Kidney (tissue), 14 donors: ENCODE results near the gene ETV6. TPM values are rescaled to one million over a fixed set of nuclear protein-coding genes. Genes with fewer than 3 reads are reported as not detected.

Source experiments
- DNase-seq, 5 donors: peaks; one replicate each; pipeline ENCODE4 v3.0.0-alpha.2; 2013 to 2020
- FAIRE-seq: peaks from 2 replicates; lab custom pipeline; 2012; peaks lifted over from hg19 to GRCh38; lab: Jason Lieb, UNC
- H3K27ac ChIP-seq, 2 donors: one replicate each; pipeline ENCODE4 v1.7.0; 2013; ENCODE audit warnings: low read depth in 2 of 2, low read length in 2 of 2, inconsistent platforms in 1 of 2
- H3K27me3 ChIP-seq: one replicate; pipeline ENCODE4 v1.7.1; 2013; ENCODE audit warnings: low read length, inconsistent platforms; ENCODE audit not compliant: control insufficient read depth, insufficient read depth
- H3K36me3 ChIP-seq, 3 donors: one replicate each; pipeline versions ENCODE4 v1.7.0 to v1.7.1; 2013; ENCODE audit warnings: low read length in 3 of 3, control low read depth in 1 of 3, inconsistent platforms in 1 of 3; ENCODE audit not compliant: insufficient read depth in 3 of 3, control insufficient read depth in 2 of 3
- H3K4me1 ChIP-seq, 3 donors: one replicate each; pipeline versions ENCODE4 v1.7.0 to v1.7.1; 2013; ENCODE audit warnings: low read length in 3 of 3, inconsistent platforms in 1 of 3, low read depth in 1 of 3; ENCODE audit not compliant: control insufficient read depth in 2 of 3, insufficient read depth in 2 of 3
- H3K4me3 ChIP-seq, 3 donors: one replicate each; pipeline versions ENCODE4 v1.7.0 to v1.8.1; 2013; ENCODE audit warnings: low read length in 3 of 3, control low read depth in 1 of 3, inconsistent platforms in 1 of 3
- H3K9ac ChIP-seq, 3 donors: one replicate each; pipeline versions ENCODE4 v1.7.0 to v1.7.1; 2013; ENCODE audit warnings: low read length in 3 of 3, control low read depth in 1 of 3, inconsistent platforms in 1 of 3
- H3K9me3 ChIP-seq, 3 donors: one replicate each; pipeline versions ENCODE4 v1.7.0 to v1.7.1; 2013; ENCODE audit warnings: low read length in 3 of 3, control low read depth in 1 of 3, inconsistent platforms in 1 of 3; ENCODE audit not compliant: control insufficient read depth in 2 of 3, insufficient read depth in 1 of 3
- CTCF ChIP-seq: IDR thresholded peaks from 3 replicates; pipeline ENCODE4 v1.5.1; 2012; ENCODE audit warnings: mild to moderate bottlenecking, moderate library complexity, borderline replicate concordance; ENCODE audit not compliant: insufficient read depth; ENCODE audit errors: extremely low read depth
- intact Hi-C: fragments of 100-400 bp; cut with DNase I; formaldehyde crosslinking; loops from one replicate; pipeline ENCODE4 v1.11.1; 2022
- polyA plus RNA-seq: library from polyadenylated mRNA; stranded (reverse); fragments of 350-450 nt; fragmentation: Illumina TruSeq; extraction: RNeasy Lipid Tissue Mini Kit (QIAGEN cat#74804); gene quantifications from one replicate; pipeline ENCODE4 v1.2.3, GENCODE V29; 2014; ENCODE audit warnings: low read depth, low replicate concordance; ENCODE audit not compliant: insufficient read depth
- total RNA-seq: library from RNA; stranded (reverse); fragmentation: NEBNext Ultra II Directional; extraction: Animal tissue kit (Norgen Biotek cat#: 25700); gene quantifications from one replicate; pipeline ENCODE4 v1.2.1, GENCODE V29; 2021
- donor health status: control.
- donor health status: control.
- donor health status: control.
- donor health status: control.
- donor health status: control.
- donor health status: DM: yes; HTN: yes; CAD: no.
- donor health status: Normal renal cell carcinoma (clear cell type).

The ETV6 gene
- total and polyA plus RNA-seq, 2 donors from 2014 or later: 5.2 to 59.8 TPM

GRCh38 chr12:11859705-11860425, 210.4 kb downstream of the ETV6 start:
- no peaks in the 10 kb centered on the region for H3K9me3 ChIP-seq
- no peaks in the 10 kb centered on the region for H3K27me3 ChIP-seq
- intact Hi-C loops: no loop called here
- no peak overlapping the region for H3K9ac ChIP-seq
- no peak overlapping the region for H3K27ac ChIP-seq
- DNase-seq: no peak
- peaks cover 0 to 6% (median 0%) of the 10 kb centered on the region in 3 donors for H3K36me3 ChIP-seq
- H3K4me3 ChIP-seq: no peak overlapping the region
- peaks cover 3 to 25% (median 24%) of the 10 kb centered on the region in 3 donors for H3K4me1 ChIP-seq
- no peak for TF ChIP-seq CTCF
- no peak for FAIRE-seq

GRCh38 chr12:11861155-11861863, 211.8 kb downstream of the ETV6 start:
- Histone ChIP-seq H3K4me3 (no peak overlapping the region), H3K9ac (no peak overlapping the region), H3K27me3 (no peaks in the 10 kb centered on the region), H3K4me1 (peaks cover 3 to 25% (median 16%) of the 10 kb centered on the region in 3 donors), H3K27ac (peak overlapping the region in 1 of 2 donors; percentile 18), H3K9me3 (peaks cover 0 to 3% (median 2%) of the 10 kb centered on the region in 3 donors), H3K36me3 (peaks cover 0 to 6% (median 0%) of the 10 kb centered on the region in 3 donors)
- intact Hi-C loops: no loop called here
- peak in 1 of 5 donors; percentile 13 for DNase-seq
- FAIRE-seq: no peak
- no peak for TF ChIP-seq CTCF

- DNase-seq: no peak
- Histone ChIP-seq H3K27ac (peak overlapping the region; percentile 47 to 76), H3K9me3 (peaks cover 0 to 7% (median 5%) of the 10 kb centered on the region in 3 donors), H3K4me1 (peaks cover 3 to 25% (median 15%) of the 10 kb centered on the region in 3 donors), H3K9ac (no peak overlapping the region), H3K4me3 (no peak overlapping the region), H3K36me3 (peaks cover 0 to 6% (median 0%) of the 10 kb centered on the region in 3 donors), H3K27me3 (no peaks in the 10 kb centered on the region)
- no peak for FAIRE-seq
- intact Hi-C loops: no loop called here
- TF ChIP-seq CTCF: no peak
These were observed 212.6 kb downstream of the ETV6 start for GRCh38 chr12:11861864-11862600.
